Dedifferentiated amniotic fluid mesenchymal stem cell (primary cell): ENCODE results near the gene DHRS2.

Experiments
- DNase-seq: peaks from one replicate; pipeline ENCODE4 v3.0.0-alpha.2; 2016; ENCODE audit errors: extremely low spot score

DHRS2 gene

DNA sequence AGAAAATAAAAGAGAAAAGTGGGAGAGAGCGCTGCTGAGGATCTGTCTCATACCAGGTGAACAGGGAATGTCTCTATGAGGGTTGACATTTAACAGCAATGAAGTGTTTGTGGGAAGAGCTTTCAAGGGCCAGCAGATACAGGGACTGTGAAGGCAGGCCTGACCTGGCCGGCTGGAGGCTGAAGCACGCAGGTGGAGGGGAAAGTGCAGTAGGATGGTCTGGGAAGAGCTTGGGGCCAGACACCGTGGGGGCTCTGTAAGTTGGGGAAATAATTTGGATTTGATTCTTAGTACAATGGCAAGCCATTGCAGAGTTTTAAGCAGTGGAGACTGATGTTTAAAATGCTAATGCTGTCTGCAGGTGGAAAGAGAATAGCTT is 23.8 kb upstream of the DHRS2 start:
- DNase-seq = no peak

DNA sequence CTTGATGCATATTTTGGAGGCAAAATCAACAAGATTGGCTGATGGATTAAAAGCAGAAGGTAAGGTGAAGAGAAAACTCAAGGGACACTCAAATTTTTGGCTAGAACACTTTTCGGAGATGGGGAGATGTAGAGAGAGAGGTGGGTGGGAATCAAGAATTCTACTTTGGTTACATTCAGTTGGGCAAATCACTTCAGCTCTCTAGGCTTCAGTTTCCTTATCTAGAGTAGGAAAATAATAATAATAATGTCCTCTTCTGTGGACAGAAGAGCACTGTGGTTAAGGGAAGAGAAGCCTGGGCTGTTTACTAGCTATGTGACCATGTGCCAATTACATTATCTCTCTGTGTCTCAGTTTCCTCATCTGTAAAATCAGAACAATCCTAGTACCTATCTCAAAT is 23.4 kb upstream of the DHRS2 start:
- no peak for DNase-seq

- no peak for DNase-seq
Observed at GRCh38 chr14:23613242-23614070, 22.7 kb upstream of the DHRS2 start.

- no peak for DNase-seq
Observed at GRCh38 chr14:23614395-23614828, 21.8 kb upstream of the DHRS2 start.

- no peak for DNase-seq
Observed at GRCh38 chr14:23615856-23616255, 20.3 kb upstream of the DHRS2 start.

DNA sequence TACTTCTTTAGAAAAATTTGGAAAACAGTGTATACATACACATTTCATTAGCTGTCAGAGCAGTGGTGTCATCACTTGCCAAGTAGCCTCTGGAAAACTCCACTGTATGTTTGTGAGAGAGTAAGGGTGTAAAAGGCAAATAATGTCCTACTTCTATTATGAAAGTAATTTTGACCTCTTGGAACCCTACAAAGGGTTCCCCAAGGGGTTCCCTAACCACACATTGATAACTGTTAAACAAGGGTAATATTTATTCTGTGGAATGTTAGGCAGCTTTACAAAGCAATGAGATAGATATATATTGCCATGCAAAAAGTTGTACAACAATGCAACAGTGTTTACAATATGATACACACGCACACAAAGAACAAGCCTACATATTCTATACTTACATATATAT is 18.6 kb upstream of the DHRS2 start:
- no peak for DNase-seq

DNA sequence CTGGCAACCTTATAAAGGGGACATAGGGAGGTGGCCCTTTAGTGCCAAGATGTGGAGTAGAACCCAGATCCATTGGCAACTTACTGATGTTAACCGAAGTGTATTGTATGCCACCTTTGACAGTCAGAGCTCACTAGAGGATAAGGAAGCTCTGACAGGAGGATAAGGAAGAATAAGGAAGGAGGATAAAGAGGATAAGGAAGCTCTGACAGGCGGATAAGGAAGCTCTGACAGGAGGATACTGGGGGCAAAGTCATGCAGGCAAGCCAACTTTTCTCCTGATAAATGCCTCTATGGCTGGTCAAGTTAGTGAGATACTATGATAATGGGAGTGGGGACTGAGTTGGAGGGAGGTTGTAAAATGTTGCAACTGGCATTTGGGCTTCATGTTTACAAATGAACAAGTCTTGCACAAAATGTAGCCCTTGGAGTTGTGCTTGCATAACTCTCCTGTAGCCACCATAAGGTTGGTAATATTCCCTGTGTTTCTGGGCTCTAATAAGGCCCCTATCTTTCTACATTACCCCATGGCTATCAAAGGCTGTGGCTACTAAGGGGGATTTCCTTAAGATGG is 17.7 kb upstream of the DHRS2 start:
- no peak for DNase-seq

GRCh38 chr14:23620177-23620702 is 15.9 kb upstream of the DHRS2 start:
- no peak for DNase-seq

DNA sequence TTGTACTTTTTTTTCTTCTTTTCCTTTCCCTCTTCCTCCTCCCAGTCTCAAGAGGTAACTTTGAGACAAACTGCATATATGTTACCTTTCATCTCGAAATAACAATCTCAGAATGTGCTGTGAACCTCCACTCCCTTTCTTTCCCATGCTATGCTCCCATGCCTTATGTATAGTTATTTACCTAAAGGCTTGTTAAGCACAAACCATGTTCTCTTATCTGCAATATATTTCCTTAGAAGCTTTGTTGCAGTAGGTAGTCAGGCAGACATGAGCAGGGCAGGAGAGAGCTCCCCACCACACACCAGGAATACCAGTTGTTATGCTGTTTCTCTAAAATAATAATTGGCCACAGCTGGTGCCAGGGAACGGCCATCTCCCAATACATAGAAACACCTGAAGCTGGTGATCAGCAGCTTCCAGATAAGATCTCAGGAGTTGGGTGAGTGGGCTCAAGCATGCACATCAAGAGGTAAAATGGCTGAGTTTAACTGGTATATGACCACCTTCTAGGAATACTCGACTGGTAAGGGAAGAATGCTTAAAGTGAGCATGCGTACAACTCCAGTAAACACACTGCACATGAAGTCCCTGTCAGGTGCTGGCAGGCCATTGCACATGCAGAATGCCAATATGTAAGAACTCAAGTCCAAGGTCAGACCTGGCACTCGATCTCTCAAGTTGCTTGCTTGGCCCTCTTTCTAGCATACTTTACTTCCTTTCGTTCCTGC is 14.8 kb upstream of the DHRS2 start:
- no peak for DNase-seq

DNA sequence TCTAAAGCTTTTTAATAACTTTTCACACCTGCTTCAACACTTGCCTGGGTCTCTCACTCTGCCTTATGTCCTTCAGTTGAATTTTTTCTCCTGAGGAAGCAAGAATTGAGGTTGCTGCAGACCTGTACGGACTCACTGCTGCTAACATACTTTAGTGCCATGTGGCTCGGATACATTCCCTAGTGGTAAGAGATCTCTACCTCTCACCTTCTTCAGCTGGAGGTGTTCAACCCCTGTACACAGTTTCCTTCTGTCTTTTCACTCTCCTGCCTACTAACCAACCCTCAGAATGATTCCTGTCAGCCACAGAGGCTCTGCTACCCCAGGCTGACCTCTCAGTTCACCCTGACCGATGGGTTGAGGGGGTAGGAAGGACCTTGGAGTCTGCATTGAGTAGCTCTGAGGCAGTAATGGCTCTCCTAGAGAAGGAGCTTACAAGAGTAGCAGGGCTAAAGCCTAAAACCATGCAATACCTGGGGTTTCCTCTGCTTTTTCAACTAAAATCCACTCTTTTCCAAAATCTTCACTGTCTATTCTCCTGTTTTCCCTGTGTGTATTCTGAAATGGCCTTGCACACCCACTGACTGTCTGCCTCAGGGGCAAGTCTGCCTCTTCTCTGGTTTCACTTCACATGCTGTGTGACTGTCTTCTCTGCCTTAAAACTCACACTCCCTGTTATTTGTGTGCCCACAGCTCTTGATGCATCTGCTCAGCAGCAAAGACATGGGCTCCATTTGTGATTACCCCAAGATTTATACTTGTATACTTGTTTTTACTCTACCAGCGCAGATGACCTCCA is 14.0 kb upstream of the DHRS2 start:
- no peak for DNase-seq

GRCh38 chr14:23622990-23623389 is 13.2 kb upstream of the DHRS2 start:
- no peak for DNase-seq

DNA sequence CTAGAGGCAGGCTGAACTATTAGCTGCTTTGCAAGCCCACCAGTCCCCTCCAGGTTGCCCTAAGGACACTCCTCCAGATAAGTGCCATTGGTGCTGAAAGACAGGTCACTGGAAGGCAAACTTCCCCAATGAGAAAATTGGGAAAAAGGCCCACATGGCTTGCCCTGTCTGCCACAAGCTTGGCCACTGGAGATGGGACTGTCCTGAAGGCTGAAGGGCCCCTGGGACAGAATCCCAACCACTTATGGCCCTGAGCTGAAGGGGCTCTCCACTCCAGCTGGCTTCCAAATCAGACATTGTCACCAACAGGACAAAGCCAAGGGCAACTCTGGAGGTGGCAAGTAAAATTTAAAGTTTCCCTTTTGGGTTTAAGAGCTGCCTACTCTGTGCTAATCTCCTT is 12.2 kb upstream of the DHRS2 start:
- DNase-seq = no peak

- DNase-seq = no peak
Observed at GRCh38 chr14:23624830-23625404, 11.2 kb upstream of the DHRS2 start.

DNA sequence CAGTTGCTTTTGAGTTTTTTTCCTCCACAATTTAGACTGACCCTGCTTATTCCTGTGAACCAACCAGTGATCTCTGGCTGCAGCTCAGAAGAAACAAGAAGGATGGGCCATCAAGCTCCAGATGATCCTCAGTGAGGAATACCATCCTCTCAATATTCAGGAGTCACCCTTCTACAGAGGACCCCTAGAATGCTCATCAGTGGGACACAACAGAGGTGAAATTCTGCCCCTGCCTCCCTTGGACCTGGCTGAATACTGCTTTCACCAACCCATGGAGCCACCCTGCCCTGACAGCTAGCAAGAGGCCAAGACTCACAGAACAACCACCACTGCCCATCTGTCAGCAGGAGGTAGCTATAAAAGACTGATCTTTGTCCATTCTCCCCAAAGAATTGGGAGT is 9.2 kb upstream of the DHRS2 start:
- no peak for DNase-seq

DNA sequence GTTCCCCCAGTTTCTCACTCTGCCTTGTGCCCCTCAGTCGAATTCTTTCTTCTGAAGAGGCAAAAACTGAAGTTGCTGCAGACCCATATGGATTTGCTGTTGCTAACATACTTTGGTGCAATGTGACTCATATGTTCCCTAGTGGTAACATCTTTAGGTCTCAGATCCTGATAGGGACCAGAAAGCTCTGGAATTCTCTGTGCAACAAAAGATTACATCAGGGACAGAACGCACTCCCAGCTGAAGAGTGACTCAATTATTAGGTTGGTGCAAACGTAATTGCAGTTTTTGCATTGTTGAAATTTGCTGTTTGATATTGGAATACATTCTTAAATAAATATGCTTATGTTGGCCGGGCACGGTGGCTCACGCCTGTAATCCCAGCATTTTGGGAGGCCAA is 8.2 kb upstream of the DHRS2 start:
- no peak for DNase-seq

GRCh38 chr14:23629204-23629603 is 7.0 kb upstream of the DHRS2 start:
- no peak for DNase-seq

GRCh38 chr14:23629832-23630396 is 6.2 kb upstream of the DHRS2 start:
- no peak for DNase-seq

DNA sequence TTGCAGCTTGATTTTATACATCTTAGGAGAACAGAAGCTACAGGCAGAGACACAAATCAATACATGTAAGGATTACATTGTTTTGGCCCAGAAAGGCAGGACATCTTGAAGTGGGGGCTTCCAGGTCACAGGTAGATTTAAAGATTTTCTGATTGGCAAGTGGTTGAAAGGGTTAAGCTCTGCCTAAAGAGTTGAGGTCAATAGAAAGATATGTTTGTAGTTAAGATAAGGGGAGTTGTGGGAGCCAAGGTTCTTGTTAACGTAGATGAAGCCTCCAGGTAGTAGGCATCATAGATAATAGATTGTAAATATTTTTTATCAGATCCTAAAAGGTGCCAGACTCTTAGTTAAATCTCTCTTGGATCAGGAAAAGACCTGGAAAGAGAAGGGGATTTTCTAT is 5.5 kb upstream of the DHRS2 start:
- DNase-seq = no peak

GRCh38 chr14:23631234-23631633 is 4.9 kb upstream of the DHRS2 start:
- DNase-seq = no peak

GRCh38 chr14:23631702-23632460 is 4.3 kb upstream of the DHRS2 start:
- peak; percentile 90 for DNase-seq
